Activated naive CD4-positive, alpha-beta T cell (primary cell): ENCODE measurements around the gene AKNA.

ENCODE experiments used
- DNase-seq, 4 experiments: peaks; one replicate each; lab custom pipeline; 2025; lab: John Stamatoyannopoulos, UW

Gene AKNA

GRCh38 chr9:114304416-114305188 lies 83.2 kb downstream of the AKNA start:
- no peak for DNase-seq

- no peak for DNase-seq
Measured at GRCh38 chr9:114303977-114304376, 83.8 kb downstream of the AKNA start.

- no peak for DNase-seq
Measured at GRCh38 chr9:114303571-114303970, 84.2 kb downstream of the AKNA start.

DNA sequence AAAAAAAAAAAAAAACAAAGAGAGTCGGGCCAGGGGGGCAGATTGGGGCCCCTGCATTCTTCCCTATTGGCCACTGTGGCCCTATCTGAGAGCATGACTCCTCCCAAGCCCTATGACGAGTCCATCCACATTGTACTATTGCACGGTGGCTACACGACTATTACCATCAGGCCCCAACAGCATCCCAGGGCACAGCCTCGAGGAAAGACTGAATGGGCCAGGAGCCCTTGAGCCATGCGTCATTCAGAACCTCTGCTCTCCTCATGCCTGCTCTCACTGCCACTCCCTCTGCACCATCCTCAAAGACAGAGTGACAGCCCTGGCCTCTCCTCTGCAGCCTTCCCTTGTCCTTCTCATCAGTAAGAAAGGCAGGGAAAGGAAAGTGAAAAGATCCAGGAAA lies 85.1 kb downstream of the AKNA start:
- no peak for DNase-seq

DNA sequence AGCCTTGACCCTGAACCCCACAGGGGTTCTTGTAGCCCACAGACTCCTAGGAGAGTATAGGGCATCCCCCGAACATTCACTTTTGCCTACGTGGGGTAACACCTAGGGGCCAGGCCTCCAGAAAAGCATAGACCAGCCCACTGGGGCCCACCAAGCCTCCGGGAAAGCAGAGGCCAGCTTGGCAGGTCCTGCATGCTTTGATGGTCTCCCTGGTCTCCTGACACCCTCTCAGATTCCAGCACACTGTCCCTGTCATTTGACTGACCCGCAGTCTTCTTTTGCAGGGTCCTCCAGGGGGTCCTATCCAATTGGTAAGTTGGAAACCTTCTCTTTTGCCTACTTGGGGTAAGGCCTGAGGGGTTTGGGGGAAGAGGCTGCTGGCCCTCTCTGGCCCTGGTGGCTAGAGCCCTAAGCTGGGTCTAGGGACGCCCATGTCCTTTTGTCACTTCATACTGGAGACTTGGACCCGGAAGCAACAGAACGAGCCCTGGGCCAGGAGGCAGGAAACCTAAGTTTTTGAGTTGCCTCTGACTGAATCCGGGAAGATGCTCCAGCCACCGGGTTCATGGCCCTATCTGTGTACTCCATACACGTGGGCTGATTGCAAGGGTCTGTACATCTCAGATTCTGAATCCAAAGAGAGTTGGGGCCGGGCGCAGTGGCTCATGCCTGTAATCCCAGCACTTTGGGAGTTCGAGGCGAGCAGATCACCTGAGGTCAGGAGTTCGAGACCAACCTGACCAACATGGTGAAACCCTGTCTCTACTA lies 85.8 kb downstream of the AKNA start:
- no peak for DNase-seq

- DNase-seq: no peak
Measured at GRCh38 chr9:114300846-114301797, 86.7 kb downstream of the AKNA start.

- no peak for DNase-seq
Measured at GRCh38 chr9:114300153-114300845, 87.5 kb downstream of the AKNA start.

GRCh38 chr9:114299286-114300152 lies 88.3 kb downstream of the AKNA start:
- DNase-seq: no peak

DNA sequence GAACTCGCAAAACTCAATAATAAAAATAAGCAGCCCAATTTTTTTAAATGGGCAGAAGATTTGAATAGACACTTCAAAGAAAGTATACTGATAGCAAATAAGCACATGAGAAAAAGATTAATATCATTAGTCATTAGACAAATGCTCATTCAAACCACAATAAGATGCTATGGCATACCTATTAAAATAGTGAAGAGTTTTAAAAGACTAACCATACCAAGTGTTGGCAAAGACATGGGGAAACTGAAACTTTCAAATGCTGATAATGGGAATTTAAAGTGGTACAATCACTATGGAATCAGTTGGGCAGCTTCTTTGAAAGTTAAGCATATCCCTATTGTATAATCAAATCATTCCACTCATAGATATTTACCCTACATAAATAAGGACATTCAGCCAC lies 91.4 kb downstream of the AKNA start:
- no peak for DNase-seq

DNA sequence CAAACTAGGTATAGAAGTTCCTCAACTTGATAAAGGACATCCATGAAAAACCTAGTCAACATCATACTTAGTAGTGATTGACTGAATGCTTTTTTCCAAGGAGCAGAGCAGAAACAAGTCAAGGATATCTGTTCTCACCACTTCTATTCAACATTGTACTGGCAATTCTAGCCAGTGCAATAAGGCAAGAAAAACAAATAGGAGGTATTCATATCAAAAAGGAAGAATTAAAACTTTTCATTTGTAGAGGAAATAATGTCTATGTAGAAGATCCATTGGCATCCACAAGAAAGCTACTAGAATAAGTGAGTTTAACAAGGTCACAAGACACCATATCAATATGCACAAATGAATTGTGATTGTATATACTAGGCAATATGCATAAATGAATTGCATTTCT lies 93.1 kb downstream of the AKNA start:
- no peak for DNase-seq

GRCh38 chr9:114291886-114292590 lies 95.7 kb downstream of the AKNA start:
- no peak for DNase-seq

DNA sequence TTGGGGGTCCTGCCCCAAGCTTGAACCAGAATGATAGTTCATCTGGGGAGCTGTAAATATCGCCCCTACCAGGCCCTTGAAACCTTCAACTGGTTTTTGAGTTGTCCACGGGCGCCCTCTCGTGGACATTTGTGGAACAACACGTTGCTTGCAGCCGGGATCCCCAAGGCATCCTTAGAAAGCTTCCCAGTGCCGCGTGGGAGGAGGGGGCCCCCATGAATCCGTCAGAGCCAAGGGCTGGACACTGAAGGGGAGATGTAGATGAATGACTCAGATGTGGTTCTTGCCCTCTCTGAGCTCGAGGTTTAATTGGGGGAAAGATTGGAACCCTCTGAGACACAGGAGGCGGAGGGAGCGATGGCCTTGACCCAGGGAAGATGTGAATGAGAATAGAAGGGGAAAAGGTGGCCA lies 96.7 kb downstream of the AKNA start:
- DNase-seq: peak; percentile 40 to 68 (median 65)

- DNase-seq: no peak
Measured at GRCh38 chr9:114290561-114290986, 97.2 kb downstream of the AKNA start.

- no peak for DNase-seq
Measured at GRCh38 chr9:114289571-114290481, 98.0 kb downstream of the AKNA start.

GRCh38 chr9:114289106-114289505 lies 98.7 kb downstream of the AKNA start:
- no peak for DNase-seq

DNA sequence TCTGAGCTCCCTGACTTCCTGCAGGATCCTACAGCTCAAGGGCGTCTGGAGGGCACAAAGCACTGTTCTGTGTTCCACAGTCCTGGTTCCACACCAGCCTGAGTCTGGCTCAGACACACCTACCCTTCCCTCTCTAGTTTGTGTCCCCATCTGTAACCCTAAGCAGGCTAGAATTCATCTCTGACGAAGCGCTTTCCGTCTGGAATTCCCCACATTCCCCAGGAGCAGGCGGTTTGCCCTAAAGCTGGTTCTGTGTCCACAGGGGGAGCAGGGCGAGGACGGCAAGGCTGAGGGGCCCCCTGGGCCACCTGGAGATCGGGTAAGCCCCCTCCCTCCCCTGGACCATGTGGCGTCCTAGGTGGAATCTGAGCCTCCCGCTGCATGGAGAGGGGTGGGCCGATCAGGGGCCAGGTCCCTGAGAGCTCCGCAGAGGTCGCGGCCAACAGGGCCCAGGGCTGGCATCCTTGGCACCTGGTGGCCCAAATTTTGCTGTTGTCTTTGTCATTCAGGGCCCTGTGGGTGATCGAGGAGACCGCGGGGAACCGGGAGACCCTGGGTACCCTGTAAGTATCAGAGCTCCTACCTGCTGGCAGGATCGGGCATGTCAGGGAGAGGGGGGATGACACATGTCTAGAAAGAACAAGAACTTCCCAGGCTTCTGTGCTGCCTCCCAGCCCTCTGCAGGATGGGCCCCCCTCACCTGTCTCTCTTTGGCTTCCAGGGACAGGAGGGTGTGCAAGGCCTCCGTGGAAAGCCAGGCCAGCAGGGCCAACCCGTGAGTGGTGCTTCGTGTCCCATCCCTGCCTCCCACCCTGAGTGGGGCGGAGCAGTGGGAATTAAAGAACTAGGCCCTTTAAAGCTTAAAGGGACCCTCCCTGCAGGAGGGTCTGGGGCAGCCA lies 99.3 kb downstream of the AKNA start:
- no peak for DNase-seq

DNA sequence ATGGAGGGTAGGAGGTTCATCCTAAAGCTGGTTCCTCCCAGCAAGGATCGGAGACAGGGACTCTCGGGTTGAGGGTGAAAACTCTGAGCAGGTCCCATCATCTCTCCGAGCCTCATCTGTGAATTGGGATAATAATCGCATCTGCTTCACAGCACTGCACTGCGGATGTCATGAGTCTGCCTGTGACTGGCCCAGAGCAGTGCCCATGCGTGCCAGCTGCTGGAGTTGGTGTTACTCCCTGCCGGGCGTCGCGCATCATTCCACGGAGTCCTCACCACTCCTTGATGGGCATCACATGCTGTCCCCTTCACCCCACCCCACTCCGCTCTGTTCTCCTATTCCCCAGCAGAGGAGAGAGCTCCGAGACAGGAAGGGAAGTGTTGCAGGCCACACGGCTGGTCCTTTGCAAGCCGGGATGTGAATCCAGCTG lies 100.0 kb downstream of the AKNA start:
- no peak for DNase-seq
